T follicular helper cell (primary cell): ENCODE results near the gene RHAG.
"Not testable (repeated sequence)": the region's sequence is repeated elsewhere in the genome, so short reads cannot be mapped to it uniquely, and the experiment has no call there.

Experiments used
- DNase-seq: peaks from one replicate; pipeline ENCODE4 v3.0.0-alpha.2; 2020; ENCODE audit warnings: low read depth
- total RNA-seq, 2 experiments: gene quantifications; one replicate each; lab custom pipeline; 2026; lab: John Stamatoyannopoulos, UW

Gene RHAG
- 0 reads per million in 2 experiments for total RNA-seq

GRCh38 chr6:49636713-49637349, at the start of gene RHAG:
Gene RHAG, minus strand, starts transcription at chr6:49636839. Its CDS starts 27 bp downstream, at chr6:49636812.
- no peak for DNase-seq

- DNase-seq: no peak
Measured at GRCh38 chr6:49676671-49677281, 40.1 kb upstream of the RHAG start.

GRCh38 chr6:49675816-49676215, 39.2 kb upstream of the RHAG start:
- no peak for DNase-seq

GRCh38 chr6:49668083-49668511, 31.5 kb upstream of the RHAG start:
- no peak for DNase-seq

- no peak for DNase-seq
Measured at GRCh38 chr6:49666930-49667757, 30.5 kb upstream of the RHAG start.

- DNase-seq: no peak
Measured at GRCh38 chr6:49666480-49666879, 29.8 kb upstream of the RHAG start.

- no peak for DNase-seq
Measured at GRCh38 chr6:49664817-49665216, 28.2 kb upstream of the RHAG start.

GRCh38 chr6:49664054-49664453, 27.4 kb upstream of the RHAG start:
- not testable (repeated sequence) for DNase-seq

- no peak for DNase-seq
Measured at GRCh38 chr6:49662892-49663261, 26.2 kb upstream of the RHAG start.

GRCh38 chr6:49662231-49662891, 25.7 kb upstream of the RHAG start:
- no peak for DNase-seq

- no peak for DNase-seq
Measured at GRCh38 chr6:49653942-49654341, 17.3 kb upstream of the RHAG start.

- DNase-seq: no peak
Measured at GRCh38 chr6:49653438-49653837, 16.8 kb upstream of the RHAG start.

GRCh38 chr6:49651239-49651638, 14.6 kb upstream of the RHAG start:
- no peak for DNase-seq

GRCh38 chr6:49649988-49650387, 13.3 kb upstream of the RHAG start:
- no peak for DNase-seq

- DNase-seq: no peak
Measured at GRCh38 chr6:49648036-49648435, 11.4 kb upstream of the RHAG start.

GRCh38 chr6:49647476-49647875, 10.8 kb upstream of the RHAG start:
- DNase-seq: no peak

GRCh38 chr6:49646942-49647341, 10.3 kb upstream of the RHAG start:
- no peak for DNase-seq

GRCh38 chr6:49646130-49646824, 9.6 kb upstream of the RHAG start:
- no peak for DNase-seq

- DNase-seq: no peak
Measured at GRCh38 chr6:49645139-49645538, 8.5 kb upstream of the RHAG start.

- no peak for DNase-seq
Measured at GRCh38 chr6:49639177-49639817, 2.7 kb upstream of the RHAG start.

GRCh38 chr6:49637350-49637731, 702 bp upstream of the RHAG start:
- DNase-seq: no peak
